HEK293T (cell line): ENCODE measurements around the gene KRTAP2-4.
"Not testable (repeated sequence)": the region's sequence is repeated elsewhere in the genome, so short reads cannot be mapped to it uniquely, and the experiment has no call there.

Experiments used
- CTCF ChIA-PET: fragments of 350-600 bp; formaldehyde crosslinking; extraction: SDS; loops from one replicate; lab custom pipeline; 2021; ENCODE audit warnings: antibody characterized with exemption, inconsistent platforms; lab: Yijun Ruan, JAX
- POLR2A ChIA-PET: fragments of 350-600 bp; formaldehyde crosslinking; extraction: SDS; loops from one replicate; lab custom pipeline; 2020; ENCODE audit warnings: antibody characterized with exemption, inconsistent platforms; lab: Yijun Ruan, JAX
- DNase-seq: peaks from one replicate; pipeline ENCODE4 v3.0.0; 2012; ENCODE audit warnings: mixed read lengths; ENCODE audit errors: extremely low spot score
- ARNT ChIP-seq: fragments of 450-650 bp; IDR thresholded peaks from 2 replicates; pipeline ENCODE4 v1.6.1; 2017; ENCODE audit warnings: mild to moderate bottlenecking
- BHLHE40 ChIP-seq: fragments of 450-650 bp; IDR thresholded peaks from 2 replicates; pipeline ENCODE4 v1.6.1; 2016; ENCODE audit warnings: mild to moderate bottlenecking, moderate library complexity, borderline replicate concordance
- CTBP1 ChIP-seq: fragments of 450-650 bp; IDR thresholded peaks from 2 replicates; pipeline ENCODE4 v1.6.1; 2016; ENCODE audit warnings: borderline replicate concordance
- ELF4 ChIP-seq: fragments of 450-650 bp; IDR thresholded peaks from 2 replicates; pipeline ENCODE4 v1.6.1; 2017; ENCODE audit warnings: antibody characterized with exemption
- FOXA1 ChIP-seq: fragments of 450-650 bp; IDR thresholded peaks from 2 replicates; pipeline ENCODE4 v1.6.1; 2016; ENCODE audit warnings: mild to moderate bottlenecking
- FOXK2 ChIP-seq: fragments of 450-650 bp; IDR thresholded peaks from 2 replicates; pipeline ENCODE4 v1.6.1; 2016; ENCODE audit warnings: mild to moderate bottlenecking
- FOXM1 ChIP-seq: fragments of 450-650 bp; IDR thresholded peaks from 2 replicates; pipeline ENCODE4 v1.6.1; 2017; ENCODE audit warnings: mild to moderate bottlenecking, borderline replicate concordance
- HDGF ChIP-seq: fragments of 450-650 bp; IDR thresholded peaks from 2 replicates; pipeline ENCODE4 v1.6.1; 2017; ENCODE audit warnings: antibody characterized with exemption, borderline replicate concordance
- L3MBTL2 ChIP-seq: fragments of 450-650 bp; conservative IDR thresholded peaks from 2 replicates; pipeline ENCODE4 v1.6.1; 2016; ENCODE audit warnings: mild to moderate bottlenecking
- LEF1 ChIP-seq: fragments of 450-650 bp; IDR thresholded peaks from 2 replicates; pipeline ENCODE4 v1.6.1; 2017; ENCODE audit warnings: mild to moderate bottlenecking, borderline replicate concordance
- NFRKB ChIP-seq: fragments of 450-650 bp; IDR thresholded peaks from 2 replicates; pipeline ENCODE4 v1.6.1; 2016; ENCODE audit warnings: mild to moderate bottlenecking, moderate library complexity
- PKNOX1 ChIP-seq: fragments of 450-650 bp; IDR thresholded peaks from 2 replicates; pipeline ENCODE4 v1.6.1; 2016
- SP1 ChIP-seq: fragments of 450-650 bp; IDR thresholded peaks from 2 replicates; pipeline ENCODE4 v1.6.1; 2017
- SUZ12 ChIP-seq: fragments of 450-650 bp; IDR thresholded peaks from 2 replicates; pipeline ENCODE4 v1.6.1; 2016; ENCODE audit warnings: mild to moderate bottlenecking
- TARDBP ChIP-seq: fragments of 450-650 bp; IDR thresholded peaks from 2 replicates; pipeline ENCODE4 v1.6.1; 2016
- ZNF384 ChIP-seq: fragments of 450-650 bp; IDR thresholded peaks from 2 replicates; pipeline ENCODE4 v1.6.1; 2016

The KRTAP2-4 gene

GRCh38 chr17:41082626-41083025 is 16.9 kb upstream of the KRTAP2-4 start:
- CTCF ChIA-PET, result no interaction called here
- DNase-seq, result no peak
- no peak for TF ChIP-seq ZNF384
- TF ChIP-seq SUZ12, result no peak
- TF ChIP-seq LEF1, result no peak
- TF ChIP-seq FOXA1, result no peak
- TF ChIP-seq PKNOX1, result no peak
- no peak for TF ChIP-seq TARDBP
- no peak for TF ChIP-seq NFRKB
- no peak for TF ChIP-seq FOXM1
- no peak for TF ChIP-seq ELF4
- TF ChIP-seq BHLHE40, result no peak
- TF ChIP-seq ARNT, result no peak
- no peak for TF ChIP-seq CTBP1
- no peak for TF ChIP-seq L3MBTL2
- TF ChIP-seq FOXK2, result no peak
- no peak for TF ChIP-seq HDGF
- no peak for TF ChIP-seq SP1
- POLR2A ChIA-PET, result no interaction called here

- ChIA-PET CTCF (no interaction called here), POLR2A (no interaction called here)
- no peak for TF ChIP-seq FOXM1
- TF ChIP-seq LEF1, result no peak
- TF ChIP-seq PKNOX1, result no peak
- TF ChIP-seq CTBP1, result no peak
- TF ChIP-seq FOXA1, result no peak
- no peak for DNase-seq
Observed at GRCh38 chr17:41076788-41077187, 11.1 kb upstream of the KRTAP2-4 start.

GRCh38 chr17:41073676-41074075 is 8.0 kb upstream of the KRTAP2-4 start:
- POLR2A ChIA-PET, result no interaction called here
- DNase-seq, result no peak
- CTCF ChIA-PET, result no interaction called here
- TF ChIP-seq FOXA1 (no peak), LEF1 (no peak), ARNT (no peak), TARDBP (no peak)

- TF ChIP-seq SUZ12, result no peak
- DNase-seq, result no peak
- CTCF ChIA-PET, result no interaction called here
- POLR2A ChIA-PET, result no interaction called here
Observed at GRCh38 chr17:41071606-41072360, 6.1 kb upstream of the KRTAP2-4 start.

- DNase-seq, result no peak
- ChIA-PET CTCF (no interaction called here), POLR2A (no interaction called here)
- TF ChIP-seq CTBP1, result no peak
- no peak for TF ChIP-seq FOXK2
- TF ChIP-seq L3MBTL2, result no peak
- no peak for TF ChIP-seq NFRKB
- TF ChIP-seq LEF1, result no peak
- no peak for TF ChIP-seq TARDBP
- no peak for TF ChIP-seq PKNOX1
- no peak for TF ChIP-seq FOXA1
- TF ChIP-seq ELF4, result no peak
- no peak for TF ChIP-seq SUZ12
- no peak for TF ChIP-seq BHLHE40
- no peak for TF ChIP-seq ZNF384
- TF ChIP-seq HDGF, result no peak
Observed at GRCh38 chr17:41069031-41069430, 3.4 kb upstream of the KRTAP2-4 start.

- ChIA-PET CTCF (no interaction called here), POLR2A (no interaction called here)
- TF ChIP-seq LEF1, result no peak
- TF ChIP-seq SUZ12, result no peak
- no peak for TF ChIP-seq NFRKB
- no peak for TF ChIP-seq SP1
- no peak for TF ChIP-seq PKNOX1
- no peak for TF ChIP-seq FOXM1
- TF ChIP-seq CTBP1, result no peak
- no peak for TF ChIP-seq FOXK2
- no peak for TF ChIP-seq ELF4
- no peak for TF ChIP-seq ARNT
- TF ChIP-seq FOXA1, result no peak
- no peak for TF ChIP-seq TARDBP
- no peak for TF ChIP-seq BHLHE40
- TF ChIP-seq HDGF, result no peak
- TF ChIP-seq ZNF384, result no peak
- TF ChIP-seq L3MBTL2, result no peak
- no peak for DNase-seq
Observed at GRCh38 chr17:41067281-41067680, 1.6 kb upstream of the KRTAP2-4 start.

- DNase-seq, CTCF ChIA-PET, POLR2A ChIA-PET: not testable (repeated sequence)
Observed at GRCh38 chr17:41065016-41065689, 526 bp downstream of the KRTAP2-4 start.
